NCI-H82 (cell line): ENCODE measurements around the gene RTKN.
A peak's percentile ranks its signal among the peaks of the same experiment; 100 is the strongest.
"Not testable (repeated sequence)": the region's sequence is repeated elsewhere in the genome, so short reads cannot be mapped to it uniquely, and the experiment has no call there.

Experiments used
- DNase-seq: peaks from one replicate; lab custom pipeline; 2025; lab: John Stamatoyannopoulos, UW

Gene RTKN

DNA sequence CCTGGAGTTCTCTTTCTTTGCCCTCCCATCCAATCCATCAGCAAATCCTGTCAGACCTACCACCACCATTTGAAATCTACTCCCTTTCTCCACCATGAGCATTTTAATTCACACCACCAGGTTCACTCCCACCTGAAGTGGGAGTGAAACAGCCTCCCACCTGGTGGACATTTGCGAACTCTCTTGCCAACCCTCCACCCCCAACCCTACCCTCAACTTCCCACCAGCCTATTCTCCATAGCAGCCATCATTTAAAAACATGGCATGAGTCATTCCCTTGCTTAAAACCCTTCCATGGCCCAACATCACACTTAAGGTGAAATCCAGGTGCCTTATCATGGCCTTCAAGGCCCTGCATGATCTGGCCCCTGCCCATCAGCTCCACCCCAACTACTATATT is 3.5 kb downstream of the RTKN start:
- no peak for DNase-seq

DNA sequence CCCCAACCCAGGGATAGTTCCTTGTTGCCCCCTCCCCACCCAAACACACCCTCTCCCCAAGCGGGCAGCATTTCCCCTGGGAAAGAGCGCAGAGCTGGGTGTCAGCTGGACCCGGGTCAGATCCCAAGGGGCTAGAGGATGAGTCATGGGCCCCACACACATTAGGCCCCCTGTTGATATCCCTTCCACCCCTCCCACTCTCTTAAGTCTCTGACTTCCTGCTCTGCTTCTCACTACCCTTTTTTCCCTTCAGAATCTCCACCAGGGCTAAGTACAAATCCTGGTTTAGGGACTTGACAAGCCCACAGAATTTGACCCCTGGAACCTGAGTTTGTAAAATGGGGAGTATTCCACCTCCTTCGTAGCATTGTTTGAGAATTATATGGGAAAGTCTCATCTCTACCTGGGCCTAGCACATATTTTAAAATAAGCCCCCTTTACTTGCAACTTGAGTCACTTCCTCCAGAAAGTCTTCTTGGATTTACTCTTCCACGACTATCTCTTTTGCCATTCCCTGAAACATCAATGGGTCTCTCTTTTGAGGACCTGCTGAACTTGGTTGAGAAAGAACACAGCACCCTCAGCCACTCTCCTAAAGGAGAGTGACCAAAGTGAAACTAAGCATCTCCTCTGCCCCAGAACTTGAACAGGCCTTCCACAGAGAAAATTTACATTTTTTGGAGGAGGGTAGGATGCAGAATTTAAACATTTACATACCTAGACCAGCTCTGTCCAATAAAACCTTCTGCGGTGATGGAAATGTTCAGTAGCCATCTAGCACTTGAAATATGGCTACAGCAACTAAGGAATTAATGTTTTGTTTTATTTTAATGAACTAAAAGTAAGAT is 4.7 kb downstream of the RTKN start:
- no peak for DNase-seq

DNA sequence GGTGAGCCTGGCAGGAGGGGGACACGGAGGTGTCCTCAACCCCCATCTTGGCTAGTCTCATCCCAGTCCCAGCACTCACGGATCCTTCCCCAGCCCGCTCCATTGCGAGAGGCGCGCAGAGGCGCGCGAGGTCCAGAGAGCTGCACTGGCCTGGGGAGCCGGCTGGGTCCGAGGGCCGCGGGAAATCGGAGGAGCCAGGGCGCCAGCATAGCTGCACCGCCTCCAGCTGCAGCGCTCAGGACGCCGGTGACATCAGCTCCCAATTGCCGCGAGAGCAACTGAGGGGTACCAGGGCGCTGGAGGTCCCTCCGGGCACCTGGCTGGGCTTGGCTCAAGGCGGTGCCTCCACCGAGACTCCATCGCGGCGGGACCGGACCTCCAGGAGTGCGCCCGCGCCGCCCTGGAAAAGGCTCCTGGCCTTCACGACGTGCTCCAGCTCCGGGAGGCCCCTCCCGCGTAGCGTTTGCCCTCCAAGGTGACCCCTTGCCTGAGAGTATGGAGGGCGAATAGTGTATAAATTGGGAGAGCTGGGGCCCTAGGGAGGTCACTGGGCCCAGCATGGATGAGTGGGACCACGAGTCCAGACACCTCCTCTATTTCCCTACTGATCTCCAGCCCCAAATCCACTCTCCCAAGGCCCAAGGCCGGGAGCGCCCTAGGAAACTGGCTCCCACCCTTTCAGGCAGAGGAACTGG is 5.5 kb downstream of the RTKN start:
- DNase-seq: no peak

DNA sequence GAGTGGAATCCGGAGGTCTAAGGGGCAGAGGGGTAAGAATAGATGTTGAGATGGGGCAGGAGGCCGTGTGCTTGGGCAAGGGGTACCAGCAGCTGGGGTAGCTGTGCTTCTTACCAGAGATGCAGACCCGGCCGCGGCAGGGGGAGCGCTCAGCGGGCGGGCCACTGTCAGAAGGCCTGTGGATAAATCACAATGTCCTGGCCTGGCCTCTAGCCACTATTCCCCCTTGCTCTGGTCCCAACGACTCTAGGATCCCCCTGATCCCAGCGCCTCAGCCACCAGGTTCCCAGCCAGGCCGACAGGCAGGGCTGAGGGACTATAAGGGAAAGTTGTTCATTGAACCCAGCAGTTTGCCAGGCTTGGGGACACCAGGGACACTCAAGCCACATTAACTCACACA is 11.2 kb downstream of the RTKN start:
- DNase-seq: no peak

DNA sequence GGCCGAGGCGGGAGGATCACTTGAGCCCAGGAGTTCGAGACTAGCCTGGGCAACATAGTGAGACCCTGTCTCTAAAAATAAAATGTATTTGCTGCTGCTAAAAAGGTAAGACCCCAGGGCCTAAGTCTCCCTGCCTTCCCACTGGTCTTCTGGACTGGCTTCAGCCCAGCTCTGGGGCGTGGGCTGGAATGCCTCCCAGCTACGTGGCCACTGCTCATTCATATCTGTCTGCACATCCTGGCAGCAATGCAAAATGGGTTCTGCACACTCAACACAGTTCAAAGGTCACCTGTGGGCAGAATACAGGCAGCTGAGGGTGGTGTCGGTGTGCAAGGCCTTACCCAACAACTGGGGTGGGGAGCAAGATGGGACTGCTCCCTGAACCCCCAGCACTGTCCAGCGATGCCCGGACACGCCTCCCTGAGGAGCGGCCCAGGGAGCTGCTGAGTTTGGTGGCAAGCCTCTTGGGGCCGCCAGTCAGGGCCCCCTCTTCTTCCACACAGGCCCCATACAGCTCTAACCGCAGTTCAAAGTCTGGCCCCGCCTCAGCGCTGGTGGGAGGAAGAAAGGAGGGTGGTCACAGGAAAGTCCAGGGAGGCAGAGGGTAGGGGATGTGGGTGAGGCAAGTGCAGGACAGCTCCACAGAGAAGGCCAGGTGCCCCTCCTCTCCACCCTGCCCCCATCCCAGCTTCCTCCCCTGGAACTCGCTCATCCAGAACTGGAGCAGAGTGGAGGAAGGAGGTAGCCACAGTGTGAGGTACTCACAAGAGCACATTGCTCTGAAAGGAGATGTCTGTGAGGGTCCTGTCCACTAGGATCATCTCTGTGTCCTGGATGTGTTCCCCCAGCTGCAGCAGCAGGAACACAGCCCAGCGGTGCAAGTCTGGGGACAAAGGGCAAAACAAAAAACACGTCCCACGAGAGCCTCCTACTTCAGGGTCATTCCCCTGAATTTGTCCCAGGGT is 12.0 kb downstream of the RTKN start:
- DNase-seq: no peak

DNA sequence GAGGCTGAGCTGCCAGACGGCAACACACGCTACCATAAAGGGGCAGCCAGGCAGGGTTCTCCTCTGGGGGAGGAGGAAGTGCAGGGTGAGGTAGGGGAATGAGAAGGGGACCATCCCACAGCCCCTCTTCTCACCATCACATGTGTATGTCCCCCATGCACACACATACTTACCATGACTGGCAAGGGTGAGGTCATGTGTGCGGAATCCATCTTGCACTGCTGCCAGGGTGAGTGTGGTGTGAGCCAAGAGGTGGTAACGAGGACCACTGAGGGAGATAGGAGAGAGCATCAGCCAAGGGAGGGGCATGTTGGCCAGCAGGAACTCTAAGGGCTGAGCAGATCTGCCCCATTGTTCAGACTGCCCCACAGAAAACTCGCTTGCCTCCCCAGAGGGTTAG is 13.1 kb downstream of the RTKN start:
- DNase-seq: no peak

DNA sequence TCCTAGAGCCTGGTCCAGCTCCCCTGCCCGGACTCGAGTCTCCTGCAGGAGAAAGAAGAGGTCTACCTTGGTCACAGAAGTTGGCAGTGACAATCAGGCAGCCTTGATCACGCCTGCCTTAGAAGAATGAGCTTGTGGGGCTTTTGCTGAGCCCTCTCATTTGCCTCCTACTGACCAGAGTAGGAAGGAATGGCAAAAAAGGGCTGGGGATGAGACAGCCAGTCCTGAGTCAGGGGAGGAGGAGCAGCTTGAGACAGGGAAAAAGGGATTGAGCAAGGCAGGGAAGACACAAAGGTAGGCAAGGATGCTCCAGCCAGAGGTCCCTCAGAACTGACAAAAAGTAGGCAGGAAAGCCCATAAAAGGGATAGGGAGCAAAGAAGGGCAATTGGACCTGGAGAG is 14.2 kb downstream of the RTKN start:
- no peak for DNase-seq

DNA sequence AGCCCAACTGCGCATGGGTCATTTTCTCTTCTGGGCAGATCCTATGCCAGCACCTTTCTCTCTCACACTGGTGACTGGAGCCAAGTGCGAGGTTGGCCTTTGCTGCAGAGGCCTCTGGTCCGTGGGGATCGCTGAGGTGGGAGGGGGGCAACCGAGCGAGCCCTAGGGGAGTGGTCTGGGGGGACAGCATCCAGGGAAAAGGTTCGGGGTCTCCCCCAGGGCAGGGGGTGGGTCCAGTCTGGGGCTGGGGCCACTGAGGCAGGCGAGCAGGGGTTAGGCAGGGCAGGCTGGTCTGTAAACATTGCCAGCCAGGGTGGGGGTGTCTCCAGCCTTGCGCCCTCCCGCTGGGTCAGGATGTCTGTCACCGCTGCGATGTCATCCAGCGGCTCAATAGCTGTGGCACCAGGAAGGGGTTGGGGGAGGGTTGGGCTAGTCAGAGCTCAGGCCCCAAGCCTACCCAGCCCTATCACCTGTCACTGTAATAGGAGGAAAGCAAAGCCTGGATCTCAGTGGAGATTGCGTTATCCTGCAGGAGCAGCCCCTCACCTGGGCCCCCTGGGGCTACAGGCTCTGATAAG is 15.5 kb downstream of the RTKN start:
- DNase-seq: no peak

DNA sequence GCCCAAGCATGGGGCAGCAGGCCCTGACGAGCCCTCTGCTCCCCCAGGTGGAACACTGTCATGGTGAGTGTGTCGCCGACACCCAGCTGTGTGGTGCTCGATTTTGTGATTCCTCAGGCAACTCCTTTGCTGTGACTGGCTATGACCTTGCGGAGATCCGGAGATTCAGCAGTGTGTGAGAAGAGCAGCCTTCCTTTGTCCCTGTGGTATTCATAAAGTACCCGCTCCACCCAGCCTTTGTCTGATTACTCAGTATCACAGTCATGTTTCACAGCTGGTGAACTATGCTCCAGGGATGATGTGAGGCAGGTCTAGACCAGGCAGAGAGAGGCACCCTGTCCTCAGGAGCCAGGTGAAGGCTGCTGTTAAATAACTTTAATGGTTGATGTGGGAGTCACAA is 16.2 kb downstream of the RTKN start:
- DNase-seq: no peak

DNA sequence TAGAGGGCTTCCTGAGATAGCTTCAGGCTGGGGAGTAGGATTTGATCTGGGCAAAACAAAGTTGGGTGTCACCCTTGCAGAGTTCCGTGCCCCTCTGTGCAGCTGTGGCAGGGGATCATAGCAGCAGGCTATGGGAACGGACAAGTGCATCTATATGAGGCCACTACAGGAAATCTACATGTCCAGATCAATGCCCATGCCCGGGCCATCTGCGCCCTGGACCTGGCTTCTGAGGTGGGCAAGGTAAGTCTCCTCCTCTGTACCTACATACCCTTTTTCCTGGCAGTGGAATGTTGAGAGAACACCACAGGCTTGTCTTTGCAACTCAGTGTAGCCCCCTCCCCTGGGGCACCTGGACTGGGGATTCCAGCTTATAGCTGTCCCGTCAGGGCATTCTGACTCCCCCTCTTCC is 16.7 kb downstream of the RTKN start:
- DNase-seq: no peak

DNA sequence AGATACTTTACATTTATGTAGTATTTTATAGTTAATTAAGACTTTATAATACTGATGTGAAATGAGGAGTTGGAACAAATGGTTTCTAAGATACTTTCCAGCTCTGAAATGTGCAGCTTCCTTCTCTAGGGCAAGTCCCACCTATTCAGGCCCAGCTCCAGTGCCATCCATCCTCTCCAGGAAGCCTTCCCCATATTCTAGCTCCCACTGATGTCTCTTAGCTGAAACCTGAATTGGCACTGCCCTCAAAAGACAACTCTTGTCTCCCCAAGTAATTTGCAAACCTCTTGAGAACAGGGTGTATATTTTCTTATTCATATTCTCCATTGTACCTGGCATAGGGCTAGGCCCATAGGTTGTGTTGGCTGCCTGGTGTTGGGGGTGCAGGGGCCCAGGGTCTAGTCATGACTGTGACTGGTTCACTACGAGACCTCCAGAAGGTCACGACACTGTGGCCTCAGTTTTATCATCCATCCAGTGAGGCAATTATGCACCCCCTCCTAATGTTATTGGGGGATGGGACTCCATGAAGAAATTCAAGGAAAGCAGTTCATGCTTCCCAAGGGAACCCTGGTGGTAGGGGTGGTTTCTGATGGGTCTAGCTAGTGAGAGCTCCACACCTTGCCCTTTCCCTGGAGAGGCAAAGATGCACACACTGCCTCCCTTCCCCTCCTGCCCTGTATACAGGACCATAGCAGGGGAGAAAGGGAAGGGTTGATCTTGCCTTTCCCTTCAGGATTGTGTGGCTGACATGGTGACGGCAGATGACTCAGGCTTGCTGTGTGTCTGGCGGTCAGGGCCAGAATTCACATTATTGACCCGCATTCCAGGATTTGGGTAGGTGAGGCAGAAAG is 17.4 kb downstream of the RTKN start:
- DNase-seq: no peak

DNA sequence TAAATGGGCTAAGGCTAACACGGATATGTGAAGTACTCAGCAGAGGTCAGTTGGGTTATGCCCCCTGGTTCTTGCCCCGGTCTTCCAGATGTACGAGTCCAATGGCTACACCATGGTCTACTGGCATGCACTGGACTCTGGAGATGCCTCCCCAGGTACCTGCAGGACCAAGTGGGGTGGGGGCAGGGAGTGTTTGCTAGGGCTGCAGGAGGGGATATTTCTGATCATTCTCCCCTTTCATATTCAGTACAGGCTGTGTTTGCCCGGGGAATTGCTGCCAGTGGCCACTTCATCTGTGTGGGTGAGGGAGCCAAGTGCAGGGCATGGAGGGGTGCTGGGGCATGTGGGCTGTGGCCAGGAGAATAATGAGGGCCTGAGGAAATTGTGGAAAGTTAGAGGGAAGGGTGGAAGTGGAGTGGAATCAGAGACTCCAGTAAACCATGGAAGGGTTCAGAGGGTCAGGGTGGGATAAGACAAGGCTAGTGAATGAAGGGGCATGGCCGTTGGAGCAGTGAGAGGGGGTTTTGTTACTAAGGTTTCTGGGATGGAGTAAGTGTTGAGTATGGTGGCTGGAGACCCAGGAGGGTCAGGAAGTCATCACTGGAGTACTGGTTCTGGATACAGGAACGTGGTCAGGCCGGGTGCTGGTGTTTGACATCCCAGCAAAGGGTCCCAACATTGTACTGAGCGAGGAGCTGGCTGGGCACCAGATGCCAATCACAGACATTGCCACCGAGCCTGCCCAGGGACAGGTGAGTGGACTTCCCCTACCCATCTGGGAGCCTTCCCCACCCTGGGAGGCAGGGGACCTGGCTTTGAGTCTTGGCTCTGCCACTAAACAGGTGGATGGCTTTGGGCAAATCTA is 18.3 kb downstream of the RTKN start:
- no peak for DNase-seq

DNA sequence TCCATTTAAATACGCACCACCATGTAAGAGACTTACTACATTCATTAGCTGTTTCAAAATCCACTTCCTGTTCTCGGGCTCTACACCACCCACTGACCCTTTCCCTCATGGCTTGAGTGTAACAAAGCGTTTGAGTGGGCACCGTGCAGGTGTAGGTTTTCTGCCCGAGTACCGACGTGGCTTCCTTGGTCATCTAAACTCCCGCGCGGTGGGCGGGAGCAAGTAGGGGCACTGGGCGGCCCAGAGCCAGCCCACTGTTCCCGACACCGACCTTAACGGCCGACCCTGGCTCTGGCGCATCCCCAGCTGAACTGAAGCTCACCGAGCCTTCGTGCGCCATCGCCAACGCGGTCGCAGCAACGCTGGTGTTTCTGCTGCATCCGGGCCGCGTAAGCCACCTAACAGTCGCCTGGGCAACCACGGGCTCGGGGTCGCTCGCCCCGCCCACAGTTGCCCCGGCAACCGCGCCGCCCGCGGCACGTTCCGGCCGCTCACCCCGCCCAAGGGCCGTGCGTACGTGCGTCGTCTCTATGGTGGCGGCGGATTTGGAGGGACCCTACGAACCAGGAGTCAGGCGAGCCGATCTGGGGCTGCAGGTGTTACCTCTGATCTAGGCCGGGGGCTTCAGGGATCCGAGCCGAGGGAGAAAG is 20.4 kb downstream of the RTKN start, which contains the start of the genes C2orf81 and WDR54:
TSS of gene C2orf81 (minus strand) at position 399 of the 650 bp plus-strand sequence. CDS start at position 340, 59 bp downstream.
TSS of gene WDR54 (plus strand) at position 510 of the 650 bp plus-strand sequence. CDS start 424 bp downstream, outside the sequence.
- peak; percentile 97 for DNase-seq

DNA sequence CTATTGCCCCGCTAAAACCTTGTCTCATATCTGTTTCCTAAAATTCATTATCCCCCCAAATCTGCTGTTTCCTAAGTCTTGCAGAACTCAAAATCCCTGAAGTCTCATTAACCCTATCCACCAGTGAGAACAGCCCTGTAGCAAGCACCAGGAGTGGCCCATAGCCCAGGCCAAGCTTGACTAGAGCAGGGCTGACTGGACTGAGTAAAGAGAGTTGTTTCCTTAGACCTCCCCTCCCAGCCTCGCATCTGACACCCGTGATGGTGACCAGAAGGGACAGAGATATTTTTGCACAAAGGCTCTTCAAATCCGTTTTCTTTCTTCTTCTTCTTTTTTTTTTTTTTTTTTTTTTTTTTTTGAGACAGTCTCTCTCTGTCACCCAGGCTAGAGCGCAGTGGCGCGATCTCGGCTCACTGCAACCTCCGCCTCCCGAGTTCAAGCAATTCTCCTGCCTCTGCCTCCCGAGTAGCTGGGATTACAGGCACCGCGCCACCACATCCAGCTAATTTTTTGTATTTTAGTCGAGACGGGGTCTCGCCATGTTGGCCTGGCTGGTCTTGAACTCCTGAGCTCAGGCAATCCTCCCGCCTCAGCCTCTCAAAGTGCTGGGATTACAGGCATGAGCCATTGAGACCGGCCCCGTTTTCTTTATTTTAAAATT is 21.2 kb downstream of the RTKN start:
- not testable (repeated sequence) for DNase-seq

DNA sequence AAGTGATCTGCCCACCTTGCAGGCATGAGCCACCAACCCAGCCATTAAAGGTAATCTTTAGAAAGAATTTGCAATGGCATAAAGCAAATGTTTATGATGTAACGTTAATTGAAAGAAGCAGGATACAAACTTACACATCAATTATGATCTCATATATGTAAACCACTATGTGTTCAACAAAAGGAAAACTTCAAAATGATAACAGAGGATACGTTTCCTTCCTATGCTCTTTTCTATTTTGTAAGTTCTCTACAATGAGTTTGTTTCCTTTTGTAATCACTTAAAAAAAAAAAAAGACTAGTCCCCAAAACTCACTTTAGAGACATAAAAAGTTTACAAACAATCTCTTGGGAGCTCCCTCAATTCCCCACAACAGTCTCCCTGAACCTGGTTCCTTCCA is 21.7 kb downstream of the RTKN start:
- DNase-seq: no peak

DNA sequence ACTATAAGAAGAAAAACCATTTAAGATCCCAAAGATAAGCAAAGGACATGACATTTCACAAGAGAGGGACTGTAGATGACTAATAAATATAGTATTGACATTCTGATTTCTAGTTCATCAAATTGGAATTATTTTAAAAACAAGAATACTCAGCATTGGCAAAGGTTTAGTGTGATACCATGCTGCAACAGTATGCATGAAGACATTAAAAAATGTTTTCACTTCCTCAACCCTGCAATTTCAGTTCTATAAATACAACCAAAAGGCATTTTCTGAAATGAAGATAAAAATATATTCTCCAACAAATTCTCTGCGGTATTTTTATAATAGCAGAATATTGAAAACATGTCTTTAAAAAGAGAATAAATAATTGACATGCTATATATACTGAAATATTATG is 22.4 kb downstream of the RTKN start:
- no peak for DNase-seq

DNA sequence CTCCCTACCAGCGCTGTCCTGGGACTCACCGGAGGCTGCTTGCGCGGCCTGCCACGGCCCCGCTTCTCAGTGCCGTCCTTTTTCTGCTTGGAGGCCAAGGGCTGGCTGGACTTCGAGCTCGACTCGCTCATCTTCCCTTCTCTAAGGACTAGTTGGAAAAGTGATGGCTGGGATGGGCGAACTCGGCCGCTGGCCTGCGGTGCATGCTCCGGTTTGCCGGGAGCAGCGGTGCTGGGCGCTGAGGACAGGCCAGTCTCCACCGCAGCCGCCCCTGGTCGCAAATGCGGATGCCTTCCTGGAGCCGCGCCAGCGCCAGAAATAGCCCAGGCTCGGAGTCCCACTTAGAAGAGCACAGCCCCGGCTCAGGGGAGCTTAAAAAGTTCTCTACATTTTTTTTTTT is 23.4 kb downstream of the RTKN start:
- DNase-seq: no peak

DNA sequence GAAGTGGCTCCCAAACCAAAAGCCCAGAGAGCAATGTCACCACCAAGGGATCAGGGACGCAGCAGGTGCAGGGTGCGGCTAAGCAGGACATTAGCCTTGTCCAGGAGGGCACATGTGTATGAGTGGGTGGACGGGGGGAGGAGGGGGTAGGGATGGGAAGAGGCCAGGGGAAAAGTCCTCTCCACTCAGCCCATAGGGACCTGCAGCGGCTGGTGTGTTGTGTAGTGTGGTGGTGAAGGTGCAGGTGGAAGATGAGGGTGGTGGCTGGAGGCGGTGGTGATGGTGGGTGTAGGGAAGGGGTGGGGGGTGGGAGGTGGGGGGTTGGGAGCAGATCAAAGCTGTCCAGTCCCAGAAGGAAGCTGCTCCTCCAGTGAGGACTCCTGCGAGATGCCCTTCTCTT is 24.0 kb downstream of the RTKN start:
- DNase-seq: no peak

DNA sequence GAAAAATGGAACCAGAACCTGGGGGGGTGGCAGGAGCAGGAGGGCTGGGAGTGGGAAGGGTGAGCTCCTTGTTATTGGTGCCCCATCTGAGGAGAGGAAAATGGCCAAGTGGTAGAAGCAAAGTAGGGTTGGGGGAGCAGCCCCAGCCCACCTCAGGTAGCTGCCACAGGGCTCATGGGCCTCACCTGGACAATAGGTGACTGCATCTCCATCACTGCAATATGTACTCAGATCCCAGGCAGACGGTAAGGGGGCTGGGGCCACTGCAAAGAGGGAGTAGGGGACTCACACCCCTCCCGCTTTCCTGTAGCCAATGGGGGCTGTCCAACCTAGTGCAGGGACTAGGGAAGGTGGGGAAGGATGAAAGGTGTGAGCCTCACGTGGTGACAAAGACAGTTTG is 24.5 kb downstream of the RTKN start:
- no peak for DNase-seq
